ENCODE measurements around the gene SCIN.
"Not testable (repeated sequence)": the region's sequence is repeated elsewhere in the genome, so short reads cannot be mapped to it uniquely, and the experiment has no call there.

Gene SCIN

GRCh38 chr7:12691388-12691787 is 120.9 kb downstream of the SCIN start:
- not testable (repeated sequence) for DNase-seq

- DNase-seq: no peak
Observed at GRCh38 chr7:12692035-12692434, 121.5 kb downstream of the SCIN start.

GRCh38 chr7:12692479-12693259 is 122.1 kb downstream of the SCIN start:
- DNase-seq: no peak

GRCh38 chr7:12694817-12695216 is 124.3 kb downstream of the SCIN start:
- no peak for DNase-seq

- no peak for DNase-seq
Observed at GRCh38 chr7:12695965-12696364, 125.4 kb downstream of the SCIN start.

GRCh38 chr7:12699299-12699698 is 128.8 kb downstream of the SCIN start:
- no peak for DNase-seq

GRCh38 chr7:12701433-12701832 is 130.9 kb downstream of the SCIN start:
- no peak for DNase-seq

- no peak for DNase-seq
Observed at GRCh38 chr7:12703881-12704280, 133.4 kb downstream of the SCIN start.

- no peak for DNase-seq
Observed at GRCh38 chr7:12705878-12706277, 135.4 kb downstream of the SCIN start.

- DNase-seq: no peak
Observed at GRCh38 chr7:12706900-12707536, 136.5 kb downstream of the SCIN start.

GRCh38 chr7:12708314-12708713 is 137.8 kb downstream of the SCIN start:
- DNase-seq: no peak
